HUES64 (cell line): ENCODE data around the gene CUTC.

ENCODE experiments used
- H3K27ac ChIP-seq: 2 replicates; pipeline ENCODE4 v1.7.0; 2013; ENCODE audit warnings: low read depth, low read length, inconsistent platforms
- H3K27me3 ChIP-seq: 2 replicates; pipeline ENCODE4 v1.6.1; 2013; ENCODE audit warnings: mild to moderate bottlenecking, low read length; ENCODE audit not compliant: insufficient read depth
- H3K36me3 ChIP-seq: 2 replicates; pipeline ENCODE4 v1.6.1; 2013; ENCODE audit warnings: mild to moderate bottlenecking, low read length; ENCODE audit not compliant: insufficient read depth
- H3K4me1 ChIP-seq: 2 replicates; pipeline ENCODE4 v1.6.1; 2013; ENCODE audit warnings: mild to moderate bottlenecking, low read length, moderate library complexity; ENCODE audit not compliant: insufficient read depth
- H3K4me3 ChIP-seq: 2 replicates; pipeline ENCODE4 v1.5.1; 2013; ENCODE audit warnings: mild to moderate bottlenecking, low read length, moderate library complexity
- H3K9ac ChIP-seq: 2 replicates; pipeline ENCODE4 v1.6.1; 2013; ENCODE audit warnings: mild to moderate bottlenecking, low read depth, low read length
- H3K9me3 ChIP-seq: 2 replicates; pipeline ENCODE4 v1.6.1; 2013; ENCODE audit warnings: low read depth, low read length; ENCODE audit not compliant: insufficient read depth
- WGBS: fragments of 150-250, 120-280 bp; methylation state at CpG from one replicate; pipeline ENCODE4 v1.1.7; 2013; ENCODE audit warnings: missing lambda C conversion rate; 5-methylcytosine and 5-hydroxymethylcytosine counted together

Gene CUTC

GRCh38 chr10:99804471-99804870 lies 72.4 kb downstream of the CUTC start:
- H3K4me3 ChIP-seq, result no peak overlapping the region
- H3K36me3 ChIP-seq, result no peaks in the 10 kb centered on the region
- no peak overlapping the region for H3K9ac ChIP-seq
- H3K27me3 ChIP-seq, result no peaks in the 10 kb centered on the region
- 90% methylated on average over 3 of the region's 3 CpGs for WGBS
- H3K4me1 ChIP-seq, result no peaks in the 10 kb centered on the region
- H3K27ac ChIP-seq, result no peak overlapping the region
- H3K9me3 ChIP-seq, result no peaks in the 10 kb centered on the region

DNA sequence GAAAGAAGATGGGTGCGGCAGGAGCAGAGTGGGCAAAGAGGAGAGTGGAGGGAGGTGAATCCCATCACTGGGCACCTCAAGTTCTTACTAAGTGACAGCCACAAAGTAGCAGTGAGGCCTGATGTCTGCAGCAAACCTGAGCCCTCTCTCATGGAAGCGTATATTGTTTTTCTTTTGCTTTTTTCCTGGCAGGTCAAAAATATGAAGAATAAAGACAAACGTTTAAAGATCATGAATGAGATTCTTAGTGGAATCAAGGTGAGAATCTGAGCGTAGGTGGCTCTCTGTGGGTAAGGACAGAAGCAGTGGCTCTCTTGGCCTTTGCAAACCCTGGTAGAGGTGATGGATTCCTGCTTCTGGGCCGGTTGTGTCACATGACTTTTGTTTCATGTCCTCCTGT lies 73.2 kb downstream of the CUTC start:
- Histone ChIP-seq H3K9me3 (no peaks in the 10 kb centered on the region), H3K4me1 (no peaks in the 10 kb centered on the region), H3K4me3 (no peak overlapping the region), H3K9ac (no peak overlapping the region), H3K27me3 (no peaks in the 10 kb centered on the region), H3K27ac (no peak overlapping the region), H3K36me3 (no peaks in the 10 kb centered on the region)
- 91% methylated on average over 5 of the region's 5 CpGs for WGBS
